Hematopoietic multipotent progenitor cell (in vitro differentiated cells): Measurements from ENCODE around the gene XPR1. TPM values are rescaled to one million over a fixed set of nuclear protein-coding genes. Genes with fewer than 3 reads are reported as not detected.

Source experiments
- small RNA-seq: library from RNA; depleted of rRNA; stranded (forward); fragments of <200 nt; gene quantifications from one replicate; pipeline ENCODE3, GENCODE V24; 2012
- total RNA-seq: library from RNA; depleted of rRNA; stranded (reverse); fragments of >200 nt; gene quantifications from one replicate; pipeline ENCODE4 v1.2.3, GENCODE V29; 2012

Gene XPR1
- total RNA-seq, 1 donor, result 9.2 TPM

Small RNA genes within 50 kb of the gene (small RNA-seq; reads per million reads assigned to genes)
- gene RF00026, result not detected

Other genes starting within 250 kb of the XPR1 start
- gene ACBD6, start 129.4 kb upstream of the XPR1 start, total RNA-seq, result 66.2 TPM
- not detected for gene OVAAL, start 73.1 kb upstream of the XPR1 start, total RNA-seq